Right cardiac atrium (tissue), 5 donors: ENCODE measurements around the gene RP2. TPM values are rescaled to one million over a fixed set of nuclear protein-coding genes. Genes with fewer than 3 reads are reported as not detected.

Experiments used
- ATAC-seq, 2 donors: fragments of 200-7000 bp; cut with Tn5 transposase; one replicate each; pipeline versions ENCODE4 v1.8.0 to v1.9.1; 2020; ENCODE audit warnings: moderate library complexity in 2 of 2, mild to moderate bottlenecking in 1 of 2
- DNase-seq, 3 donors: peaks; one replicate each; pipeline ENCODE4 v3.0.0-alpha.2; 2020
- H3K27ac ChIP-seq: one replicate; pipeline ENCODE4 v1.5.1; 2013; ENCODE audit warnings: mild to moderate bottlenecking, low read length, control low read depth, moderate library complexity
- H3K27me3 ChIP-seq: one replicate; pipeline ENCODE4 v1.6.1; 2013; ENCODE audit not compliant: control insufficient read depth, insufficient read depth
- H3K4me1 ChIP-seq: one replicate; pipeline ENCODE4 v1.6.1; 2013; ENCODE audit warnings: low read length; ENCODE audit not compliant: control insufficient read depth, insufficient read depth
- H3K4me3 ChIP-seq: one replicate; pipeline ENCODE4 v1.5.1; 2013; ENCODE audit warnings: low read length, control low read depth
- H3K9me3 ChIP-seq: one replicate; pipeline ENCODE4 v1.6.1; 2013; ENCODE audit warnings: low read length; ENCODE audit not compliant: control insufficient read depth
- WGBS: extraction: QIAGEN DNeasy Blood & Tissue Kit; methylation state at CpG from one replicate; pipeline ENCODE4 v1.1.7; 2013; 5-methylcytosine and 5-hydroxymethylcytosine counted together
- intact Hi-C, 4 donors: fragments of 100-400 bp; cut with DNase I; formaldehyde crosslinking; loops; one replicate each; pipeline versions ENCODE4 v1.11.0 to v1.14.0; 2022 to 2023
- long read RNA-seq, 4 donors: library from polyadenylated mRNA; unstranded; transcript quantifications; one replicate each; pipeline ENCODE4 v2.0.0, GENCODE V29; 2020 to 2021
- polyA plus RNA-seq: library from polyadenylated mRNA; stranded (reverse); fragments of 200-250 nt; gene quantifications from one replicate; pipeline ENCODE4 v1.2.3, GENCODE V29; 2013
- total RNA-seq, 4 donors: library from RNA; stranded (reverse); fragmentation: NEBNext Ultra II Directional; extraction: Animal tissue kit (Norgen Biotek cat#: 25700); gene quantifications; one replicate each; pipeline ENCODE4 v1.2.1, GENCODE V29; 2021
- donor health status: healthy with polysubstance abuse.
- donor health status: DM: no; HTN: yes; CAD: no.
- donor health status: DM: no; HTN: no; CAD: no.
- donor health status: DM: no; HTN: yes; CAD: no; lungs with severe emphysema.
- donor health status: DM: yes; HTN: yes; CAD: no.

The RP2 gene
- total RNA-seq: 1 to 10 TPM; 3.4 to 6.5 (median 5.1) TPM
- 2.9 TPM for polyA plus RNA-seq
- long read RNA-seq, donor 1, transcript RP2-201 (5 exons, 3,803 nt): major isoform, 7 of 7 reads
- long read RNA-seq, donor 1, partial matches to known transcripts: 0 of 7 reads
- long read RNA-seq, donor 1, other reads (novel, unspliced or antisense): 0 of 7 reads
- long read RNA-seq, donor 2, transcript RP2-201 (5 exons, 3,803 nt): major isoform, 5 of 5 reads
- long read RNA-seq, donor 2, partial matches to known transcripts: 0 of 5 reads
- long read RNA-seq, donor 2, other reads (novel, unspliced or antisense): 0 of 5 reads
- long read RNA-seq, donor 3, transcript RP2-201 (5 exons, 3,803 nt): major isoform, 38 of 40 reads
- long read RNA-seq, donor 3, partial matches to known transcripts: 2 of 40 reads
- long read RNA-seq, donor 3, other reads (novel, unspliced or antisense): 0 of 40 reads
- long read RNA-seq, donor 4, transcript RP2-201 (5 exons, 3,803 nt): major isoform, 5 of 5 reads
- long read RNA-seq, donor 4, partial matches to known transcripts: 0 of 5 reads
- long read RNA-seq, donor 4, other reads (novel, unspliced or antisense): 0 of 5 reads

- Histone ChIP-seq H3K27ac (peak within 1 kb of the TSS; percentile 90), H3K4me1 (no peaks in the 10 kb centered on the region), H3K4me3 (peak within 1 kb of the TSS; percentile 84), H3K9me3 (no peaks in the 10 kb centered on the region), H3K27me3 (no peaks in the 10 kb centered on the region)
- under 1% methylated on average over 71 of the region's 71 CpGs for WGBS
- intact Hi-C loops: no loop called here
- ATAC-seq: peak; percentile 99
- DNase-seq: peak; percentile 93 to 96 (median 95)
Observed at GRCh38 chrX:46836701-46837557, at the start of gene RP2. Gene RP2, plus strand, starts transcription at chrX:46837043. Its CDS starts 58 bp downstream, at chrX:46837101.

DNA sequence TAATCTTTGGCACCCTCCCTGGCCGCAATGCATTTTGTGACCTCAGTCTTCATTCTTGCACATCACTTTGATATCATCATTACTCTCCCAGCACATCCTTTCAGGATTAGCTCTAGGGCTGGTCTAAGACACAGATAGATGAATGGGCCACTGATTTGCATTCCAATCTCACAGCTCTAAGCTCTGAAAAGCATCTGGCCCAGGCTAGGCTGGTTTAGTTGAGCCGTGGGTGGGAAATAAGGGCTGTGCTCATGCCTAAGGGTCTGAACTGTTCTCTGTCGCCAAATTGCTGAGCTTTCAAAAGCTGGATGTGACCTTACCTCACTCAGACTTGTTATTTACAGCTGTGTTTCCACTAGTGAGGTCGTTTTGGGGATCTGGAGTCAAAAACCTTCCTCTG, 47.9 kb upstream of the RP2 start:
- no peak for ATAC-seq
- Histone ChIP-seq H3K27ac (no peak overlapping the region), H3K9me3 (no peaks in the 10 kb centered on the region), H3K4me3 (no peak overlapping the region), H3K27me3 (no peaks in the 10 kb centered on the region), H3K4me1 (no peaks in the 10 kb centered on the region)
- intact Hi-C loops: no loop called here
- no peak for DNase-seq
- WGBS: 39% methylated on average over 4 of the region's 4 CpGs

DNA sequence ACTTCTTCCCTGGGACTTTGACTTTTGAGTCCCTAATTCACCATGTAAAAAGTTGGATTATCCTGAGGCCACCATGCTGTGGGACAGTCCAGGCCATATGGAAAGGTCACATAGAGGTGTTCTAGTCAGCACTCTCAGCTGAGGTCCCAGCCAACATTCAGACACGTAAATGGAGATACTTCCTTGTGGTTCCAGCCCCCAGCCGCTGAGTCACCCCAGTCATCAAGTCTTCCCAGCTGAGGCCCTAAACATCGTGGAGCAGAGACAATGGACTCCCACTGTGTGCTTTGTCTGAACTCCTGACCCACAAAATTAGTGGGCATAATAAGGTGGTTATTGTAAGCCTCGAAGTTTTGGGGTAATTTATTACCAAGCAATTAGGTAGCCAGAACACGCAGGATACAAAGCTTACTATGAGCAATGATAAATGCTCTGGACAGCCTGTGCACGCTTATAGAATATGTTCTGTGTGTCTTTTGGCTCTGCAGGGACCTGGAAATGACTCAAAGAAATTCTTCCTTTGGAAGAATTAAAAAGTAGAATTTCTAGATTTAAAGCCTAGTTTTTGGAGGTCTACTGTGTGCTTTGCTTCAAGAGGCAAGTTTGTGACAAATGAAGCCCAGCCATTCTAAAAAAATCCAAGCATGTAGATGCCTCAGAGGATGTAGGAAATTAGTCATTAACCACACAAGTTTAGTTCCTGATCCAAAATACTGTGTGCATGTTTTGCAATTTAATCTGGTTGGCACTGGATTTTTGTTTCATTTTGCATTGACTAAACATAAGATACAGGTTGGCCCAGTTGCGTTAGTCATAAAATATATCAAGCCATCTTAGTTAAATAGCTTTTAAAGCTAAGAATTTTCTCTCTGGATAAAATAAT, 44.7 kb upstream of the RP2 start:
- 46% methylated on average over 7 of the region's 7 CpGs for WGBS
- Histone ChIP-seq H3K27me3 (no peaks in the 10 kb centered on the region), H3K4me1 (no peaks in the 10 kb centered on the region), H3K27ac (no peak overlapping the region), H3K9me3 (no peaks in the 10 kb centered on the region), H3K4me3 (no peak overlapping the region)
- ATAC-seq: peak in 1 of 2 donors; percentile 84
- intact Hi-C loops: no loop called here
- no peak for DNase-seq

GRCh38 chrX:46792810-46793188, 44.0 kb upstream of the RP2 start:
- WGBS: 51% methylated on average over 4 of the region's 4 CpGs
- ATAC-seq: no peak
- DNase-seq: no peak
- Histone ChIP-seq H3K4me1 (no peaks in the 10 kb centered on the region), H3K27me3 (no peaks in the 10 kb centered on the region), H3K27ac (no peak overlapping the region), H3K4me3 (no peak overlapping the region), H3K9me3 (no peaks in the 10 kb centered on the region)
- intact Hi-C loops: no loop called here

DNA sequence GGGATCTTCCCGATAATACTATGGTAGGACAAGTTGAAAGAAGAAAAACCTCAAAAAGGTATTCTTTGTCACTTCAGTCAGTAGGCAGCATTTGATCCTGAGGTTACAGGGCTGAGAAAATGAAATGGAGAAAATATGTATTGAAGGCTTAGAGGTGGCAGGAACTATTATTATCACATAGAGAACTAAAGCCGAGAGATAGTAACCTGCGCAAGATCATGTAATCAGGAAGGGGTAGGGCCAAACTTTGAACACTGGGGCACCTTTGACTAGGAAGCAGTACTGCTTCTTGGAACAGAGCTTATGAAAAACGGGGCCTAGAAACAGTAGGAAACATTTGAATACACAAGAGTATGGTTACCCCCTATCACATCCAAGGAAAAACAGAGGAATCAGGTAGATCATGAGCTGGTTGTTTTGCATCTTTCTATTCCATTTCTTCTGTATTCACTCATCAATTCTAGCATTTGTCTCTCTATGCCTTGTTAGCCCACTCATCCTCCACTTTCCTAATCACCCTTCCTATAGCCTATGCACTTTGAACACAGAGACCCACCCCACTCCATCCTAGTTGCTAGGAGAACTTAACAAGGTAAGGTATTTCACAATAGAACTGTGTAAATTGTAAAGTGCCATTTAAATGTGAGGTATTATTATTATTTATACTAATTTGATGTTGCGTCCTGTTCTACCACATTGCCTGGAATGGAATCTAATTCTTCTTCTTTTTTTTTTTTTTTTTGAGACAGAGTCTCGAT, 43.3 kb upstream of the RP2 start:
- no peak overlapping the region for H3K27ac ChIP-seq
- H3K27me3 ChIP-seq: no peaks in the 10 kb centered on the region
- intact Hi-C loops: no loop called here
- ATAC-seq: no peak
- H3K9me3 ChIP-seq: no peaks in the 10 kb centered on the region
- 88% methylated on average over 6 of the region's 6 CpGs for WGBS
- DNase-seq: no peak
- no peak overlapping the region for H3K4me3 ChIP-seq
- no peaks in the 10 kb centered on the region for H3K4me1 ChIP-seq

DNA sequence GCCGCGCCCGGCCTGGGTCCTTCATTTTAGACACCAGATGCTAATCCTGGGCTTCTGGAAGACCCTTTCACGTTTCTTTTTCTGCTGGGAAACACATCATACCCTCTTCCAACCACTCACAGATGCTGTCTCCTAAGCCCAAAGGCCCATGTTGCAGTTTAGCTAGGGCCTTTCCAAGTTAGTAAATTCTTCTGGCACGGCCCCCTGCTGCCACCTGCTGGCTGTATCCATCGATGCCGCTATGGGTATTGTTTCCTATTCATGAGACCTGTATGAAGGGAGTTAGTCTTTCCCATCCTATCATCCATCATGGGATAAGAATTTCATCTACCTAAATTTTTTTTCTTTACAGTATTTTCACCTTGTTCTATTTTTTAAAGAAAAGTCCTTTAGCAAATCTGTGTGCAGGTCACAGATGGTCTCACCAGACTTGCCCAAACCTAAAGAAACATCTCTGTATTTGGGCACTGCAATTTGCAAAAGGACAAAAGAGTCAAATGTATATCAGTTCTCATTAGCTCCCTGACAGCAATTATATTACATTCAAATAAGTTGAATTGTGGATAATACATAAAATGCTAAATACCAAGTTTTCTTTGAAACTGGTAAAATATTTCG, 40.2 kb upstream of the RP2 start:
- DNase-seq (peak; percentile 68 to 89 (median 84)), ATAC-seq (peak in 1 of 2 donors; percentile 74)
- intact Hi-C loops: loop anchor here in 1 of 4 donors (5.0 kb wide), 1 partner anchor 39 kb away; the partner anchor contains the start of gene SLC9A7
- no peaks in the 10 kb centered on the region for H3K9me3 ChIP-seq
- no peak overlapping the region for H3K27ac ChIP-seq
- no peaks in the 10 kb centered on the region for H3K4me1 ChIP-seq
- WGBS: 49% methylated on average over 8 of the region's 8 CpGs
- H3K4me3 ChIP-seq: no peak overlapping the region
- no peaks in the 10 kb centered on the region for H3K27me3 ChIP-seq

DNA sequence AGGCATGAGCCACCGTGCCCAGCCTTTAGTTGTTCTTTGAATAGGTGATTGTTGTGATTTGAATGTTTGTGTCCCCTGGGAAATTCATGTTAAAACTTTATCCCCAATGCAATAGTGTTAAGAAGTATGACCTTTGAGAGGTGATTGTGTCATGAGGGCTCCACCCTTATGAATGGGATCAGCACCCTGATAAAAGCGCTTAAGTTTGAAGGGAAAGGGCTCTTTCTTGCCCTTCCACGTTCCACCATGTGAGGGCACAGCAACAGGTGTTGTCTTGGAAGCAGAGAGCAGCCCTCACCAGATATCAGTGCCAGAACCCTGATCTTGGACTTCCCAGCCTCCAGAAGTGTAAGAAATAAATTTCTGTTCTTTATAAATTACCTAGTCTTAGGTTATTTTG, 33.7 kb upstream of the RP2 start:
- no peak overlapping the region for H3K27ac ChIP-seq
- intact Hi-C loops: no loop called here
- whole genome bisulfite sequencing: 59% methylated on average over 3 of the region's 3 CpGs
- H3K4me1 ChIP-seq: no peaks in the 10 kb centered on the region
- DNase-seq (no peak), ATAC-seq (no peak)
- no peaks in the 10 kb centered on the region for H3K27me3 ChIP-seq
- H3K4me3 ChIP-seq: no peak overlapping the region
- H3K9me3 ChIP-seq: no peaks in the 10 kb centered on the region

DNA sequence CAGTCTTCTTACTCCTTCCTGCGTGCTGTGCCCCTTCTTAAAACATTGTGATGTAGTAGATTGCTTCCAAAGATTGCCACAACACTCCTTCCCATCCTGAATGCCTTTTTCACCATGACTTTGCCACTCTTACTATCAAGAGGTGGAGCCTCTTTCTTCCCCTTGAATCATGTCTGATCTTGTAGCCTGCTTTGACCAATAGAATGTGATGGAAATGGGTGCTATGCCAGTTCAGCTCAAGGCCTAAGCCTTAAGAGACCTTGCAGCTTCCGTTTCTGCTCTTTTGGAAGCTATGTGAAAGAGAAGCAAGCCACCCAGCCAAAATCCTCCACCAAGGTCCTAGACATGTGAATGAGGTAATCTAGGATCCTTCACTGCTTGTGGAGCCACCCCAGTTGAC, 31.6 kb upstream of the RP2 start:
- Histone ChIP-seq H3K4me3 (no peak overlapping the region), H3K9me3 (no peaks in the 10 kb centered on the region), H3K27me3 (no peaks in the 10 kb centered on the region), H3K27ac (no peak overlapping the region), H3K4me1 (no peaks in the 10 kb centered on the region)
- DNase-seq: no peak
- ATAC-seq: no peak
- WGBS: 67% methylated on average over 2 of the region's 2 CpGs
- intact Hi-C loops: no loop called here

- H3K4me1 ChIP-seq: no peaks in the 10 kb centered on the region
- H3K4me3 ChIP-seq: no peak overlapping the region
- H3K9me3 ChIP-seq: no peaks in the 10 kb centered on the region
- no peak for ATAC-seq
- intact Hi-C loops: no loop called here
- WGBS: 56% methylated on average over 1 of the region's 1 CpG
- no peak for DNase-seq
- no peaks in the 10 kb centered on the region for H3K27me3 ChIP-seq
- H3K27ac ChIP-seq: no peak overlapping the region
Observed at GRCh38 chrX:46811121-46811520, 25.7 kb upstream of the RP2 start.
